Fibroblast of lung (primary cell): ENCODE data around the gene CPLANE2. TPM values are rescaled to one million over a fixed set of nuclear protein-coding genes. Genes with fewer than 3 reads are reported as not detected.

Experiments
- DNase-seq, 2 donors: peaks; one replicate each; pipeline versions ENCODE4 v3.0.0 to v3.0.0-alpha.2; 2010; ENCODE audit warnings: low read depth in 2 of 2
- H2AFZ ChIP-seq: 2 replicates; pipeline ENCODE4 v1.5.1; 2012; ENCODE audit warnings: low read length, control low read depth, inconsistent platforms
- H3K27ac ChIP-seq: 2 replicates; pipeline ENCODE4 v1.5.1; 2011; ENCODE audit warnings: low read length, control low read depth; ENCODE audit not compliant: insufficient read depth
- H3K27me3 ChIP-seq: 2 replicates; pipeline ENCODE4 v1.5.1; 2011; ENCODE audit warnings: mild to moderate bottlenecking, low read length; ENCODE audit not compliant: control insufficient read depth, insufficient read depth
- H3K36me3 ChIP-seq: 2 replicates; pipeline ENCODE4 v1.5.1; 2011; ENCODE audit warnings: low read length; ENCODE audit not compliant: control insufficient read depth, insufficient read depth
- H3K4me1 ChIP-seq: 2 replicates; pipeline ENCODE4 v1.5.1; 2011; ENCODE audit warnings: low read length; ENCODE audit not compliant: control insufficient read depth, insufficient read depth; ENCODE audit errors: extremely low read depth
- H3K4me2 ChIP-seq: 2 replicates; pipeline ENCODE4 v1.5.1; 2011; ENCODE audit warnings: low read length, control low read depth; ENCODE audit not compliant: insufficient read depth; ENCODE audit errors: extremely low read depth
- H3K4me3 ChIP-seq, 4 experiments: fragments of 200-600 bp in 1 of 4; sonication (generic) in 1 of 4; replicated peaks in 1 of 4; 2 replicates each; pipeline ENCODE4 v1.5.1; 2011 to 2016; ENCODE audit warnings: low read length in 4 of 4, low read depth in 3 of 4, mild to moderate bottlenecking in 3 of 4, control low read depth in 2 of 4, inconsistent platforms in 1 of 4, mixed read lengths in 1 of 4; ENCODE audit not compliant: insufficient read depth in 1 of 4; ENCODE audit errors: control extremely low read depth in 1 of 4
- H3K79me2 ChIP-seq: 2 replicates; pipeline ENCODE4 v1.5.1; 2012; ENCODE audit warnings: mild to moderate bottlenecking, low read length, inconsistent platforms; ENCODE audit not compliant: control insufficient read depth, insufficient read depth
- H3K9ac ChIP-seq: 2 replicates; pipeline ENCODE4 v1.5.1; 2011; ENCODE audit warnings: mild to moderate bottlenecking, low read length, control low read depth; ENCODE audit not compliant: insufficient read depth
- H3K9me3 ChIP-seq: 2 replicates; pipeline ENCODE4 v1.5.1; 2012; ENCODE audit warnings: low read depth, low read length; ENCODE audit not compliant: control insufficient read depth, insufficient read depth
- H4K20me1 ChIP-seq: 2 replicates; pipeline ENCODE4 v1.5.1; 2011; ENCODE audit warnings: low read length; ENCODE audit not compliant: control insufficient read depth, insufficient read depth; ENCODE audit errors: extremely low read depth
- CTCF ChIP-seq, 2 donors: IDR thresholded peaks in 1 of 2; conservative IDR thresholded peaks in 1 of 2; 1 replicate in 1 of 2; 2 replicates in 1 of 2; pipeline ENCODE4 v1.5.1; 2011 to 2012; ENCODE audit warnings: low read length in 2 of 2, control low read depth in 1 of 2, inconsistent platforms in 1 of 2, low read depth in 1 of 2, mild to moderate bottlenecking in 1 of 2
- EZH2 ChIP-seq: IDR thresholded peaks from 2 replicates; pipeline ENCODE4 v1.5.1; 2012; ENCODE audit warnings: low read length, control low read depth, mild to moderate bottlenecking; ENCODE audit errors: missing control alignments
- polyA plus RNA-seq, 2 donors: library from polyadenylated mRNA; depleted of rRNA in 1 of 2; stranded (reverse) in 1 of 2; unstranded in 1 of 2; fragments of >200 nt; gene quantifications; 2 replicates each; pipeline ENCODE4 v1.2.1, GENCODE V29; 2011 to 2012; ENCODE audit warnings: missing spikeins in 1 of 2
- total RNA-seq: library from RNA; depleted of rRNA; stranded (reverse); fragments of >200 nt; gene quantifications from 2 replicates; pipeline ENCODE4 v1.2.1, GENCODE V29; 2014

CPLANE2 gene
- total and polyA plus RNA-seq, 2 donors (not counting 1 experiment from before 2014, with no cell fraction given): 4.0 to 19.2 TPM

GRCh38 chr1:16202281-16203210 lies 34.4 kb downstream of the CPLANE2 start:
- no peaks in the 10 kb centered on the region for H3K79me2 ChIP-seq
- no peaks in the 10 kb centered on the region for H4K20me1 ChIP-seq
- TF ChIP-seq CTCF (conservative IDR thresholded peaks at IDR 0.05 in 1 of 2, IDR thresholded peaks at IDR 0.05 in 1 of 2; ENCODE audit: low read depth in 1 of 2, low read length in 2 of 2) (no peak), EZH2 (no peak)
- H3K9me3 ChIP-seq: no peaks in the 10 kb centered on the region
- no peak overlapping the region for H3K4me3 ChIP-seq
- H3K27me3 ChIP-seq: no peaks in the 10 kb centered on the region
- H2AFZ ChIP-seq: no peak overlapping the region
- no peak overlapping the region for H3K9ac ChIP-seq
- H3K4me1 ChIP-seq: peaks cover 6% of the 10 kb centered on the region
- no peak overlapping the region for H3K4me2 ChIP-seq
- no peak overlapping the region for H3K27ac ChIP-seq
- no peaks in the 10 kb centered on the region for H3K36me3 ChIP-seq
- no peak for DNase-seq

GRCh38 chr1:16199700-16200099 lies 37.3 kb downstream of the CPLANE2 start:
- Histone ChIP-seq H3K9ac (no peak overlapping the region), H3K4me1 (no peaks in the 10 kb centered on the region), H3K4me2 (no peak overlapping the region), H3K27ac (no peak overlapping the region), H2AFZ (no peak overlapping the region), H3K27me3 (no peaks in the 10 kb centered on the region), H4K20me1 (no peaks in the 10 kb centered on the region), H3K9me3 (no peaks in the 10 kb centered on the region), H3K4me3 (no peak overlapping the region), H3K79me2 (no peaks in the 10 kb centered on the region), H3K36me3 (no peaks in the 10 kb centered on the region)
- DNase-seq: no peak
- TF ChIP-seq EZH2 (no peak), CTCF (conservative IDR thresholded peaks at IDR 0.05 in 1 of 2, IDR thresholded peaks at IDR 0.05 in 1 of 2; ENCODE audit: low read depth in 1 of 2, low read length in 2 of 2) (no peak)

GRCh38 chr1:16199157-16199501 lies 37.9 kb downstream of the CPLANE2 start:
- Histone ChIP-seq H3K4me2 (no peak overlapping the region), H2AFZ (no peak overlapping the region), H3K4me3 (no peak overlapping the region), H4K20me1 (no peaks in the 10 kb centered on the region), H3K36me3 (no peaks in the 10 kb centered on the region), H3K27me3 (no peaks in the 10 kb centered on the region), H3K4me1 (no peaks in the 10 kb centered on the region), H3K79me2 (no peaks in the 10 kb centered on the region), H3K9me3 (no peaks in the 10 kb centered on the region), H3K9ac (no peak overlapping the region), H3K27ac (no peak overlapping the region)
- no peak for DNase-seq
- TF ChIP-seq EZH2: no peak
- no peak for TF ChIP-seq CTCF (conservative IDR thresholded peaks at IDR 0.05 in 1 of 2, IDR thresholded peaks at IDR 0.05 in 1 of 2; ENCODE audit: low read depth in 1 of 2, low read length in 2 of 2)
